ENCODE data around the gene BET1L. TPM values are rescaled to one million over a fixed set of nuclear protein-coding genes. Genes with fewer than 3 reads are reported as not detected.

The BET1L gene
- total RNA-seq, 2 donors from 2014 or later, result 52.1 to 54.8 TPM

DNA sequence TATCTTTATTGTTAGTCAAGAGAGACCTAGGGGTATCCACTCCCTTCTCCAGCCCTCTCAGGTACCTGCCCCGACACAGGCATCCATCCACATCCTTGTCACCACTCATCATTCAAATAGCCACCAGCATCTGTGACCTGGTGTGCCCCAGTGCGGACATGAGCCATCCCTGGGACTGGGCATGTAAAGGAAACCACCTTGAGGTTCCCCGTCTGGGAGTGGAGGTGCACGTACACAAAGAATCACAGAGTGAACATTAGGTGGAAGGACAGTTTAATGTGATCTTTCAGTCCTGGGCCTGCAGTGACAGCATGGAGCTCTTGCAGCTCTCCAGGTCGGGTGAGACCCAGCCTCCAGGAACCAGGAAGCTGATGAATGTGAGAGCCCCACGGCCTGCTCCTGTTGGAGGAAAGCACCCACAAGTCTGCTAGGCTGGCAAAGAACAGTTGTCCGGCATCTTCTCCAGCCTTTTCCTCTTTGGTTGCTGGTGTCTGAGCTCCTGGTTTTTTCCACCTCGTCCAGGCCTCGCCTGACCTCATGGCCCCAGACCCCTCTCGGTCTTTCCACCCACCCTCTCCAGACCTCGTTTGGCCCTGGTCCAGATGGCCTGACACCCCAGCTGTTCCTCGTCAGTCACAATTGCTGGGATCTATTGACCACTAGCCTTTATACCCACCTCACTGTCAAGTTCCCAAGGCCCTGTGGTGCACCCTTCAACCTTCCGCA lies 46.1 kb upstream of the BET1L start:
- WGBS, result 74% methylated on average over 13 of the region's 13 CpGs
- no peak for DNase-seq (ENCODE audit: low spot score)
- H3K36me3 ChIP-seq, result peaks cover 0 to 6% of the 10 kb centered on the region in 2 donors
- H3K4me1 ChIP-seq (replicated peaks), result no peaks in the 10 kb centered on the region
- H3K27me3 ChIP-seq (replicated peaks; ENCODE audit: insufficient read depth), result no peaks in the 10 kb centered on the region
- H3K9me3 ChIP-seq, result no peaks in the 10 kb centered on the region
- no peak for TF ChIP-seq POLR2AphosphoS5 (IDR thresholded peaks at IDR 0.05)
- no peak for TF ChIP-seq CTCF (IDR thresholded peaks at IDR 0.05)
- no peak for TF ChIP-seq POLR2A (IDR thresholded peaks at IDR 0.05)
- intact Hi-C loops (cut with DNase I), result no loop called here
- no peak overlapping the region for H3K27ac ChIP-seq
- no peak overlapping the region for H3K4me3 ChIP-seq

DNA sequence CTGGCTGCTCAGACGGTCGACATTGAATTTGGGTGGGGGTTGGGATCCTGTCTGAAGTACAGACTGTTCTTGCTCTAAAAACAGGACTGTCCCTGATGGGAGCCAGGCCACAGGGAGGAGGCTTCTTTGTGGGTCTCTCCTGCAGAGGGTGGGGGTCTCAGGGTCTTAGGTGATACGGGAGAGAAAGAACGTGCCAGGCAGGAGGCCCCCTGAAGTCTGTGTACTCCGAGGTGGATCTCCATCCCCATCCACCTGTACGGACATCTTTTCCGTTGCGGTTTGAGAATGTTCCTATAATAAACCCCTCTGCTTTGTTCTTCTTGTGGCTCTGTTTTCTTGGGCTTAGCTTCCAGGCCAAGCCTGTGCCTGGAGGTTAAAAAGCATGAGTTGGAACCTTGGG lies 45.5 kb upstream of the BET1L start:
- no peak for TF ChIP-seq POLR2AphosphoS5 (IDR thresholded peaks at IDR 0.05)
- no peak for TF ChIP-seq CTCF (IDR thresholded peaks at IDR 0.05)
- no peak for TF ChIP-seq POLR2A (IDR thresholded peaks at IDR 0.05)
- 88% methylated on average over 6 of the region's 8 CpGs for WGBS
- no peaks in the 10 kb centered on the region for H3K4me1 ChIP-seq (replicated peaks)
- intact Hi-C loops (cut with DNase I), result no loop called here
- no peak for DNase-seq (ENCODE audit: low spot score)
- H3K27me3 ChIP-seq (replicated peaks; ENCODE audit: insufficient read depth), result no peaks in the 10 kb centered on the region
- no peak overlapping the region for H3K27ac ChIP-seq
- peaks cover 6% of the 10 kb centered on the region in 2 donors for H3K36me3 ChIP-seq
- no peak overlapping the region for H3K4me3 ChIP-seq
- no peaks in the 10 kb centered on the region for H3K9me3 ChIP-seq

DNA sequence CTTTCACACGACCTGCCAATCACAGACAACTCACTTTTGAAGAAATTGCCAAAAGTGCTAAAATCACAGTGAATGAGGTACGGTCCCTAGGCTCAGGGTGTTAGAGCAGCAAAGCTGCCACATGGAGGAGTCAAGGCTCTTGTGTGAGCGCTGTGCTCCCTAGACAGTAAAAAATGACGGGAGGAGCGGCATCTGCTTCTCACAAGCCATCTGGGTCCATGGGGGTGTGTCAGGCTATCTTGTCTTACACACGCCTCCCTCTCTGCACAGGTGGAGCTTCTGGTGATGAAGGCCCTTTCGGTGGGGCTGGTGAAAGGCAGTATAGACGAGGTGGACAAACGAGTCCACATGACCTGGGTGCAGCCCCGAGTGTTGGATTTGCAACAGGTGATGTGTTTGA lies 44.4 kb upstream of the BET1L start:
- no peaks in the 10 kb centered on the region for H3K27me3 ChIP-seq (replicated peaks; ENCODE audit: insufficient read depth)
- H3K36me3 ChIP-seq, result peaks cover 7 to 12% of the 10 kb centered on the region in 2 donors
- H3K4me3 ChIP-seq, result no peak overlapping the region
- WGBS, result 72% methylated on average over 10 of the region's 10 CpGs
- no peaks in the 10 kb centered on the region for H3K9me3 ChIP-seq
- no peak for DNase-seq (ENCODE audit: low spot score)
- H3K4me1 ChIP-seq (replicated peaks), result no peaks in the 10 kb centered on the region
- no peak overlapping the region for H3K27ac ChIP-seq
- intact Hi-C loops (cut with DNase I), result no loop called here
- TF ChIP-seq CTCF (IDR thresholded peaks at IDR 0.05) (no peak), POLR2AphosphoS5 (IDR thresholded peaks at IDR 0.05) (no peak), POLR2A (IDR thresholded peaks at IDR 0.05) (no peak)

- 80% methylated on average over 10 of the region's 10 CpGs for WGBS
- H3K27me3 ChIP-seq (replicated peaks; ENCODE audit: insufficient read depth), result no peaks in the 10 kb centered on the region
- intact Hi-C loops (cut with DNase I), result no loop called here
- no peaks in the 10 kb centered on the region for H3K9me3 ChIP-seq
- no peaks in the 10 kb centered on the region for H3K4me1 ChIP-seq (replicated peaks)
- H3K36me3 ChIP-seq, result peaks cover 7 to 12% of the 10 kb centered on the region in 2 donors
- no peak overlapping the region for H3K27ac ChIP-seq
- H3K4me3 ChIP-seq, result no peak overlapping the region
- TF ChIP-seq CTCF (IDR thresholded peaks at IDR 0.05), result peak in 3 of 4 experiments; percentile 39 to 52 (median 47)
- TF ChIP-seq POLR2A (IDR thresholded peaks at IDR 0.05), result no peak
- no peak for TF ChIP-seq POLR2AphosphoS5 (IDR thresholded peaks at IDR 0.05)
- peak; percentile 29 for DNase-seq (ENCODE audit: low spot score)
Observed at GRCh38 chr11:250740-251299, 43.6 kb upstream of the BET1L start.

DNA sequence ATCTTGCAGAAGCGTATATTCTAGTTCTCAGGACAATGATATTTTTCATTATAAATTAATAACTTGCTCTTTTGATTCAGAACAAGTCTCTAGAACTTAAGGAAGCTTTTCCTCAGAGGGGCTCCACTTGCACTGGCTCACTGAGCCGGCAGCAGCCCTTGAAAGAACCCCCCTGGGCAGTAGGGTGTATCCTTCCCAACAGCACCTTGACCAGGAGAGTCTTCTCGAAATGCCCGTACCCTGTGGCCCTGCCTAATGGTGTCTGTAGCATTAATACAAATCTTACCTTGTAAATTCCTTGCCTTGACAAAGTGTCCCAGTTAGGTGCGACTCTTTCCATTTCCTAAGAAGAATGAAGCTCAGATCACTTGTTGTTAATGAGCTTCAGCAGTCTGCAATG lies 43.1 kb upstream of the BET1L start:
- Histone ChIP-seq H3K27me3 (replicated peaks; ENCODE audit: insufficient read depth) (no peaks in the 10 kb centered on the region), H3K27ac (no peak overlapping the region), H3K9me3 (no peaks in the 10 kb centered on the region), H3K36me3 (peaks cover 7 to 12% of the 10 kb centered on the region in 2 donors), H3K4me1 (replicated peaks) (no peaks in the 10 kb centered on the region), H3K4me3 (no peak overlapping the region)
- intact Hi-C loops (cut with DNase I), result no loop called here
- TF ChIP-seq POLR2A (IDR thresholded peaks at IDR 0.05) (no peak), CTCF (IDR thresholded peaks at IDR 0.05) (no peak), POLR2AphosphoS5 (IDR thresholded peaks at IDR 0.05) (no peak)
- WGBS, result 79% methylated on average over 5 of the region's 5 CpGs
- DNase-seq (ENCODE audit: low spot score), result no peak

Measured in prostate gland (tissue), 2 donors.